WTC11 (cell line): Measurements from ENCODE around the gene GET4. TPM values are rescaled to one million over a fixed set of nuclear protein-coding genes. Genes with fewer than 3 reads are reported as not detected.

Source experiments
- ATAC-seq: fragments of 200-7000 bp; cut with Tn5 transposase; 2 replicates; pipeline ENCODE4 v1.10.0; 2021; ENCODE audit warnings: mild to moderate bottlenecking, moderate library complexity
- CTCF ChIA-PET: fragments of 300-600 bp; sonication (Branson Sonifier 250); formaldehyde crosslinking; loops from one replicate; lab custom pipeline; 2021; ENCODE audit warnings: antibody characterized with exemption; lab: Charles Lee
- POLR2A ChIA-PET: fragments of 350-600 bp; sonication (Branson Sonifier 250); formaldehyde crosslinking; loops from one replicate; lab custom pipeline; 2021; ENCODE audit warnings: antibody characterized with exemption; lab: Charles Lee
- DNase-seq: peaks from one replicate; pipeline ENCODE4 v3.0.0; 2021; ENCODE audit warnings: low spot score
- H3K27ac Mint-ChIP-seq: 2 replicates; pipeline ENCODE4 v1.8.0; 2021; ENCODE audit warnings: mixed read lengths
- H3K27me3 Mint-ChIP-seq: 2 replicates; pipeline ENCODE4 v1.8.0; 2021; ENCODE audit warnings: low read depth, mild to moderate bottlenecking, moderate library complexity, mixed read lengths
- H3K36me3 Mint-ChIP-seq: 2 replicates; pipeline ENCODE4 v1.8.0; 2021; ENCODE audit warnings: mixed read lengths
- H3K4me1 Mint-ChIP-seq: 2 replicates; pipeline ENCODE4 v1.8.0; 2022; ENCODE audit warnings: mixed read lengths
- H3K4me3 Mint-ChIP-seq: 2 replicates; pipeline ENCODE4 v1.8.0; 2021; ENCODE audit warnings: mild to moderate bottlenecking, moderate library complexity, mixed read lengths
- H3K9me3 Mint-ChIP-seq: 2 replicates; pipeline ENCODE4 v1.8.0; 2021; ENCODE audit warnings: mixed read lengths
- AR ChIP-seq: fragments of 250-450 bp; sonication (Bioruptor Pico); IDR thresholded peaks from 2 replicates; pipeline ENCODE4 v1.9.0; 2021; ENCODE audit warnings: mild to moderate bottlenecking
- ATF1 ChIP-seq: sonication (generic); formaldehyde crosslinking; IDR thresholded peaks from 2 replicates; pipeline ENCODE4 v1.8.1; 2023; ENCODE audit warnings: mild to moderate bottlenecking, moderate library complexity, missing genetic modification reagents
- ATF2 ChIP-seq: sonication (generic); formaldehyde crosslinking; IDR thresholded peaks from 2 replicates; pipeline ENCODE4 v1.8.1; 2022; ENCODE audit warnings: low read depth, missing genetic modification reagents, borderline replicate concordance
- ATF3 ChIP-seq: sonication (generic); formaldehyde crosslinking; conservative IDR thresholded peaks from 2 replicates; pipeline ENCODE4 v1.8.1; 2022; ENCODE audit warnings: mild to moderate bottlenecking, missing genetic modification reagents
- CREB1 ChIP-seq: sonication (generic); formaldehyde crosslinking; IDR thresholded peaks from 2 replicates; pipeline ENCODE4 v1.8.0; 2023; ENCODE audit warnings: mild to moderate bottlenecking, missing genetic modification reagents
- ELF4 ChIP-seq: sonication (generic); formaldehyde crosslinking; IDR thresholded peaks from 2 replicates; pipeline ENCODE4 v1.8.1; 2022; ENCODE audit warnings: low read depth, mild to moderate bottlenecking, moderate library complexity, missing genetic modification reagents
- ESRRA ChIP-seq: sonication (generic); formaldehyde crosslinking; IDR thresholded peaks from 2 replicates; pipeline ENCODE4 v1.8.1; 2022; ENCODE audit warnings: mild to moderate bottlenecking, missing genetic modification reagents, borderline replicate concordance
- ETV6 ChIP-seq: sonication (generic); formaldehyde crosslinking; IDR thresholded peaks from 2 replicates; pipeline ENCODE4 v1.8.1; 2022; ENCODE audit warnings: mild to moderate bottlenecking, missing genetic modification reagents
- FOXP1 ChIP-seq: sonication (generic); formaldehyde crosslinking; IDR thresholded peaks from 2 replicates; pipeline ENCODE4 v1.8.0; 2022; ENCODE audit warnings: missing genetic modification reagents, mild to moderate bottlenecking, moderate library complexity, borderline replicate concordance
- GABPB1 ChIP-seq: sonication (generic); formaldehyde crosslinking; IDR thresholded peaks from 2 replicates; pipeline ENCODE4 v1.8.1; 2023; ENCODE audit warnings: mild to moderate bottlenecking, missing genetic modification reagents
- HMGA2 ChIP-seq: fragments of 250-450 bp; sonication (Bioruptor Pico); IDR thresholded peaks from 2 replicates; pipeline ENCODE4 v1.4.0; 2021; ENCODE audit warnings: mild to moderate bottlenecking, moderate library complexity
- IRF1 ChIP-seq: sonication (generic); formaldehyde crosslinking; IDR thresholded peaks from 2 replicates; pipeline ENCODE4 v1.8.0; 2023; ENCODE audit warnings: missing genetic modification reagents
- JUN ChIP-seq: sonication (generic); formaldehyde crosslinking; IDR thresholded peaks from 2 replicates; pipeline ENCODE4 v1.8.0; 2023; ENCODE audit warnings: mild to moderate bottlenecking, missing genetic modification reagents
- NFATC4 ChIP-seq: fragments of 250-450 bp; sonication (Bioruptor Pico); IDR thresholded peaks from 2 replicates; pipeline ENCODE4 v1.9.0; 2021; ENCODE audit warnings: mild to moderate bottlenecking
- NFE2L1 ChIP-seq: sonication (generic); formaldehyde crosslinking; IDR thresholded peaks from 2 replicates; pipeline ENCODE4 v1.8.1; 2023; ENCODE audit warnings: missing genetic modification reagents
- ZBTB21 ChIP-seq: sonication (generic); formaldehyde crosslinking; IDR thresholded peaks from 2 replicates; pipeline ENCODE4 v1.8.1; 2023; ENCODE audit warnings: mild to moderate bottlenecking, missing genetic modification reagents, borderline replicate concordance
- ZNF138 ChIP-seq: sonication (generic); formaldehyde crosslinking; conservative IDR thresholded peaks from 2 replicates; pipeline ENCODE4 v1.8.1; 2022; ENCODE audit warnings: mild to moderate bottlenecking, moderate library complexity, missing genetic modification reagents
- ZNF232 ChIP-seq: sonication (generic); formaldehyde crosslinking; IDR thresholded peaks from 2 replicates; pipeline ENCODE4 v1.8.0; 2022; ENCODE audit warnings: mild to moderate bottlenecking, missing genetic modification reagents
- ZNF281 ChIP-seq: sonication (generic); formaldehyde crosslinking; IDR thresholded peaks from 2 replicates; pipeline ENCODE4 v1.8.0; 2023; ENCODE audit warnings: mild to moderate bottlenecking, missing genetic modification reagents
- ZNF423 ChIP-seq: fragments of 250-450 bp; sonication (Bioruptor Pico); IDR thresholded peaks from 2 replicates; pipeline ENCODE4 v2.1.2; 2022; ENCODE audit warnings: mild to moderate bottlenecking, moderate library complexity
- ZNF532 ChIP-seq: fragments of 250-450 bp; sonication (Bioruptor Pico); IDR thresholded peaks from 2 replicates; pipeline ENCODE4 v1.9.0; 2021; ENCODE audit warnings: mild to moderate bottlenecking, borderline replicate concordance
- ZNF671 ChIP-seq: fragments of 250-450 bp; sonication (Bioruptor Pico); IDR thresholded peaks from 2 replicates; pipeline ENCODE4 v1.8.0; 2021; ENCODE audit warnings: mild to moderate bottlenecking
- total RNA-seq: library from RNA; stranded (reverse); gene quantifications from 3 replicates; pipeline ENCODE4 v1.2.3, GENCODE V29; 2021

The GET4 gene
- total RNA-seq, 1 experiment from 2014 or later = 73.0 TPM

GRCh38 chr7:931871-932650, 55.7 kb downstream of the GET4 start:
- Mint-ChIP-seq H3K27me3 (peaks cover 3% of the 10 kb centered on the region; the same call in 1 of the 2 replicates), H3K27ac (no peak overlapping the region)
- TF ChIP-seq ELF4 (CRISPR knock-in tag) (no peak), ZBTB21 (CRISPR knock-in tag) (no peak), CREB1 (CRISPR knock-in tag) (no peak), ZNF423 (CRISPR knock-in tag) (no peak), JUN (CRISPR knock-in tag) (no peak), ZNF232 (no peak), ATF3 (CRISPR knock-in tag) (no peak), ESRRA (CRISPR knock-in tag) (no peak)
- TF ChIP-seq, all 79 proteins: peak for 0
- ChIA-PET POLR2A (no interaction called here), CTCF (interaction anchor here (0.7 kb wide), 1 partner anchor 23 kb away, joined by 3 read pairs; no protein-coding TSS in a partner anchor)
- DNase-seq (peak; percentile 2), ATAC-seq (no peak)
- H3K4me1 Mint-ChIP-seq = no peaks in the 10 kb centered on the region
- no peaks in the 10 kb centered on the region for H3K9me3 Mint-ChIP-seq
- H3K36me3 Mint-ChIP-seq = no peaks in the 10 kb centered on the region
- H3K4me3 Mint-ChIP-seq = no peak overlapping the region

GRCh38 chr7:932651-932975, 56.3 kb downstream of the GET4 start:
- peak; percentile 8 for DNase-seq
- CTCF ChIA-PET = no interaction called here
- Mint-ChIP-seq H3K27me3 (peaks cover 3% of the 10 kb centered on the region; the same call in 1 of the 2 replicates), H3K36me3 (no peaks in the 10 kb centered on the region), H3K4me1 (no peaks in the 10 kb centered on the region), H3K27ac (no peak overlapping the region), H3K4me3 (no peak overlapping the region), H3K9me3 (no peaks in the 10 kb centered on the region)
- ATAC-seq = no peak
- POLR2A ChIA-PET = no interaction called here
- TF ChIP-seq AR (CRISPR knock-in tag) (no peak), ZNF281 (CRISPR knock-in tag) (no peak), ETV6 (CRISPR knock-in tag) (no peak), ATF2 (CRISPR knock-in tag) (no peak), JUN (CRISPR knock-in tag) (no peak), ZNF423 (CRISPR knock-in tag) (no peak), ZNF532 (CRISPR knock-in tag) (no peak), IRF1 (CRISPR knock-in tag) (no peak), ATF1 (no peak), ZNF671 (CRISPR knock-in tag) (no peak), GABPB1 (no peak), NFE2L1 (CRISPR knock-in tag) (no peak), HMGA2 (CRISPR knock-in tag) (no peak), NFATC4 (no peak), FOXP1 (CRISPR knock-in tag) (no peak), ZNF138 (CRISPR knock-in tag) (no peak)
